Measurements from ENCODE around the gene TNS3.

The TNS3 gene

GRCh38 chr7:47368190-47368812 is 213.6 kb downstream of the TNS3 start:
- Histone ChIP-seq H3K79me2 (ENCODE audit: low read length) (peaks cover 99% of the 10 kb centered on the region), H4K20me1 (ENCODE audit: insufficient read depth, low read length) (peaks cover 19% of the 10 kb centered on the region), H3K27me3 (replicated peaks; ENCODE audit: insufficient read depth, low read length) (no peaks in the 10 kb centered on the region), H3K27ac (ENCODE audit: low read length) (no peak overlapping the region), H3K9me2 (replicated peaks; ENCODE audit: insufficient read depth, low read length) (no peaks in the 10 kb centered on the region), H3F3A (ENCODE audit: insufficient read depth, low read length) (no peaks in the 10 kb centered on the region), H3K4me3 (ENCODE audit: low read length) (no peak overlapping the region), H3K9ac (ENCODE audit: low read length) (no peak overlapping the region), H3K4me2 (ENCODE audit: low read depth, low read length) (no peak overlapping the region), H3K36me3 (replicated peaks; ENCODE audit: insufficient read depth, low read length) (peaks cover 20% of the 10 kb centered on the region), H3K9me3 (replicated peaks; ENCODE audit: insufficient read depth, low read length) (no peaks in the 10 kb centered on the region), H3K4me1 (ENCODE audit: low read length) (no peaks in the 10 kb centered on the region), H2AFZ (ENCODE audit: low read length) (no peak overlapping the region)
- DNase-seq: no peak
- TF ChIP-seq CTCF (IDR thresholded peaks at IDR 0.05; ENCODE audit: low read length) (no peak), EZH2phosphoT487 (IDR thresholded peaks at IDR 0.05; ENCODE audit: low read length) (no peak), EZH2 (optimal IDR thresholded peaks at IDR 0.05; ENCODE audit: low read depth, low read length) (no peak)

- TF ChIP-seq EZH2phosphoT487 (IDR thresholded peaks at IDR 0.05; ENCODE audit: low read length) (no peak), CTCF (IDR thresholded peaks at IDR 0.05; ENCODE audit: low read length) (no peak), EZH2 (optimal IDR thresholded peaks at IDR 0.05; ENCODE audit: low read depth, low read length) (no peak)
- Histone ChIP-seq H4K20me1 (ENCODE audit: insufficient read depth, low read length) (peaks cover 25% of the 10 kb centered on the region), H3K36me3 (replicated peaks; ENCODE audit: insufficient read depth, low read length) (peaks cover 21% of the 10 kb centered on the region), H3F3A (ENCODE audit: insufficient read depth, low read length) (no peaks in the 10 kb centered on the region), H3K27me3 (replicated peaks; ENCODE audit: insufficient read depth, low read length) (no peaks in the 10 kb centered on the region), H3K9ac (ENCODE audit: low read length) (no peak overlapping the region), H2AFZ (ENCODE audit: low read length) (no peak overlapping the region), H3K9me3 (replicated peaks; ENCODE audit: insufficient read depth, low read length) (no peaks in the 10 kb centered on the region), H3K9me2 (replicated peaks; ENCODE audit: insufficient read depth, low read length) (no peaks in the 10 kb centered on the region), H3K4me1 (ENCODE audit: low read length) (no peaks in the 10 kb centered on the region), H3K4me2 (ENCODE audit: low read depth, low read length) (no peak overlapping the region), H3K27ac (ENCODE audit: low read length) (no peak overlapping the region), H3K79me2 (ENCODE audit: low read length) (peaks cover 99% of the 10 kb centered on the region), H3K4me3 (ENCODE audit: low read length) (no peak overlapping the region)
- DNase-seq: no peak
Measured at GRCh38 chr7:47367369-47367768, 214.5 kb downstream of the TNS3 start.

GRCh38 chr7:47366960-47367359 is 215.0 kb downstream of the TNS3 start:
- no peaks in the 10 kb centered on the region for H3F3A ChIP-seq (ENCODE audit: insufficient read depth, low read length)
- no peaks in the 10 kb centered on the region for H3K9me3 ChIP-seq (replicated peaks; ENCODE audit: insufficient read depth, low read length)
- no peak overlapping the region for H3K27ac ChIP-seq (ENCODE audit: low read length)

More at GRCh38 chr7:47366960-47367359, 215.0 kb downstream of the TNS3 start:
- peaks cover 99% of the 10 kb centered on the region for H3K79me2 ChIP-seq (ENCODE audit: low read length)
- H3K4me2 ChIP-seq (ENCODE audit: low read depth, low read length): no peak overlapping the region
- peaks cover 25% of the 10 kb centered on the region for H4K20me1 ChIP-seq (ENCODE audit: insufficient read depth, low read length)
- H3K36me3 ChIP-seq (replicated peaks; ENCODE audit: insufficient read depth, low read length): peaks cover 21% of the 10 kb centered on the region; the same call in 1 of the 2 replicates
- no peak for TF ChIP-seq CTCF (IDR thresholded peaks at IDR 0.05; ENCODE audit: low read length)
- no peak for TF ChIP-seq EZH2phosphoT487 (IDR thresholded peaks at IDR 0.05; ENCODE audit: low read length)
- TF ChIP-seq EZH2 (optimal IDR thresholded peaks at IDR 0.05; ENCODE audit: low read depth, low read length): no peak
- H3K4me3 ChIP-seq (ENCODE audit: low read length): no peak overlapping the region
- no peak overlapping the region for H2AFZ ChIP-seq (ENCODE audit: low read length)
- no peaks in the 10 kb centered on the region for H3K9me2 ChIP-seq (replicated peaks; ENCODE audit: insufficient read depth, low read length)
- no peak for DNase-seq
- no peaks in the 10 kb centered on the region for H3K4me1 ChIP-seq (ENCODE audit: low read length)
- H3K9ac ChIP-seq (ENCODE audit: low read length): no peak overlapping the region
- H3K27me3 ChIP-seq (replicated peaks; ENCODE audit: insufficient read depth, low read length): no peaks in the 10 kb centered on the region
